H7 (cell line): Measurements from ENCODE around the gene SNRPF. TPM values are rescaled to one million over a fixed set of nuclear protein-coding genes. Genes with fewer than 3 reads are reported as not detected.

Source experiments
- DNase-seq: peaks from one replicate; pipeline ENCODE4 v3.0.0; 2012
- H3K27me3 ChIP-seq: 2 replicates; pipeline ENCODE4 v1.6.0; 2011; ENCODE audit warnings: mild to moderate bottlenecking, low read length; ENCODE audit not compliant: control insufficient read depth, insufficient read depth
- H3K36me3 ChIP-seq: replicated peaks from 2 replicates; pipeline ENCODE4 v1.5.1; 2011; ENCODE audit warnings: low read length; ENCODE audit not compliant: control insufficient read depth, insufficient read depth
- H3K4me3 ChIP-seq: 2 replicates; pipeline ENCODE4 v1.5.1; 2011; ENCODE audit warnings: low read depth, mild to moderate bottlenecking, control low read depth, low read length, moderate library complexity; ENCODE audit not compliant: insufficient read depth
- total RNA-seq: library from RNA; depleted of rRNA; stranded (reverse); fragments of >200 nt; shearing (Covaris generic); gene quantifications from 2 replicates; pipeline ENCODE4 v1.2.3, GENCODE V29; 2014; rRNA removed

Gene SNRPF
- total RNA-seq, 1 experiment from 2014 or later, result 33.8 TPM

- no peaks in the 10 kb centered on the region for H3K27me3 ChIP-seq
- no peak for DNase-seq
- no peak overlapping the region for H3K4me3 ChIP-seq
- H3K36me3 ChIP-seq, result no peaks in the 10 kb centered on the region
Observed at GRCh38 chr12:95881331-95881955, 22.7 kb downstream of the SNRPF start.

- no peak overlapping the region for H3K4me3 ChIP-seq
- no peak for DNase-seq
- H3K36me3 ChIP-seq, result no peaks in the 10 kb centered on the region
- no peaks in the 10 kb centered on the region for H3K27me3 ChIP-seq
Observed at GRCh38 chr12:95882080-95882479, 23.3 kb downstream of the SNRPF start.

GRCh38 chr12:95882873-95883272, 24.1 kb downstream of the SNRPF start:
- no peak for DNase-seq
- no peaks in the 10 kb centered on the region for H3K27me3 ChIP-seq
- no peaks in the 10 kb centered on the region for H3K36me3 ChIP-seq
- no peak overlapping the region for H3K4me3 ChIP-seq

DNA sequence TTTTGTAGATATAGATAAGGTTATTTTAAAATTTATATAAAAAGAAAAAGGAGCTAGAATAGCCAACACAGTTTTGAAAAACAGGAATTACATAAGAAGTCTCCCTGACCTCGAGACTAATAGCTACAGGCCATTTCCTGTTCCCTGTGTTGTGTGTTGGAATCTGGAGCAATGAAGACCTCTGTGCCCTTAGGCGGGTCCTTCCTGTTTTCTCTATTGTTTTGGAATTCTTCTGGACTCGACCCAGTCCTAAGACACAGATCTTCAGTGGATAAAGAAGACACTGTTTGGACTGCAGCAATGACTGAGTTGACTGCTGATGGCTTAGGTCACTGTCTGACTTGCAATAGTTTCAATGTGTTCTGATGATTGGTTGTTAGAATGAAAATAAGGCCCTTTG, 26.2 kb downstream of the SNRPF start:
- Histone ChIP-seq H3K4me3 (no peak overlapping the region), H3K27me3 (no peaks in the 10 kb centered on the region), H3K36me3 (no peaks in the 10 kb centered on the region)
- DNase-seq, result no peak

- Histone ChIP-seq H3K27me3 (no peaks in the 10 kb centered on the region), H3K36me3 (no peaks in the 10 kb centered on the region), H3K4me3 (no peak overlapping the region)
- no peak for DNase-seq
Observed at GRCh38 chr12:95887311-95887710, 28.6 kb downstream of the SNRPF start.

- Histone ChIP-seq H3K36me3 (no peaks in the 10 kb centered on the region), H3K4me3 (no peak overlapping the region), H3K27me3 (no peaks in the 10 kb centered on the region)
- DNase-seq, result no peak
Observed at GRCh38 chr12:95890958-95891357, 32.2 kb downstream of the SNRPF start.

GRCh38 chr12:95896846-95897245, 38.1 kb downstream of the SNRPF start:
- Histone ChIP-seq H3K4me3 (no peak overlapping the region), H3K27me3 (no peaks in the 10 kb centered on the region), H3K36me3 (no peaks in the 10 kb centered on the region)
- DNase-seq, result no peak

DNA sequence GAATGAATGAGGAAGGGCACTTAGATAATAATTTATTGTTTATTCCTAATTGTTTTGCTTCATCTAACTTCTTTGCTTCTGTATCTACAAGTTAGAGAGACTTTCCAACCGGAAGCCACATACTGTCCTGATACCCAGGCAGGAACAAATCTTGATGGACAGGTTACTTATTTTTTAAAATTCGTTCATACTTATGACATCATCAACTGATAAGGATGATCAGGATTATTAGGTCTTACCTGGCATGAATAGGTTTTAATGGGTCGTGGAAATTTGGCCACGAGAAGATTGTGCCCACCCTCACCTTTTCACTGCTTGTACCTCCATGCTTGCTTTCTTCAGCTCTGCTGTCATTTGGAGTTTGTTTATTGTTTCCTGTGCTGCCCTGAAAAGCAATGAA, 39.3 kb downstream of the SNRPF start:
- DNase-seq, result no peak
- H3K36me3 ChIP-seq, result no peaks in the 10 kb centered on the region
- H3K27me3 ChIP-seq, result no peaks in the 10 kb centered on the region
- no peak overlapping the region for H3K4me3 ChIP-seq

DNA sequence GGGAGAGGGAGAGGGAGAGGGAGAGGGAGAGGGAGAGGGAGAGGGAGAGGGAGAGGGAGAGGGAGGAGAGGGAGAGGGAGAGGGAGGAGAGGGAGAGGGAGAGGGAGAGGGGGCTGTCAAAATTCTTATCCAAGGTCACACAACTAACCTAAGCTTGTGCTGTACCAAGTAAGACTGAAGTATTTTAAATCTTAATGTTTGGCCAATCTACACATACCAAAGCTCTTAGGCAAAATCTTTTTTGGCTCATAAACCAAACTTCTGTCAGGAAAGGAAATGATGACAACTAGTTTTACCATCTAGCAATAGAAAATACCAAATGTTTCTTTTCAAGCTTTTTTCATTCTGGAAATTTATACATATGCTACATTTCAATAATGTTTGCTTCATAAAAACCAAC, 49.8 kb downstream of the SNRPF start:
- DNase-seq, result no peak
- Histone ChIP-seq H3K36me3 (no peaks in the 10 kb centered on the region), H3K27me3 (no peaks in the 10 kb centered on the region), H3K4me3 (no peak overlapping the region)

- Histone ChIP-seq H3K36me3 (no peaks in the 10 kb centered on the region), H3K27me3 (no peaks in the 10 kb centered on the region), H3K4me3 (no peak overlapping the region)
- DNase-seq, result no peak
Observed at GRCh38 chr12:95909871-95910270, 51.1 kb downstream of the SNRPF start.

Other genes starting within 250 kb of the SNRPF start
- gene NTN4, start 68.2 kb upstream of the SNRPF start, total RNA-seq, result 1.2 and 1.4 TPM in 2 replicates
- not detected in 2 replicates for gene CCDC38, start 83.7 kb downstream of the SNRPF start, total RNA-seq
- gene AMDHD1, start 84.4 kb downstream of the SNRPF start, total RNA-seq, result 0.41 and 1.0 TPM in 2 replicates
- gene HAL, start 137.4 kb downstream of the SNRPF start, total RNA-seq, result 0.10 and 0.15 TPM in 2 replicates
- 98.7 and 134 TPM in 2 replicates for gene LTA4H, start 176.6 kb downstream of the SNRPF start, total RNA-seq